K562 (cell line): ENCODE data around the gene OXLD1. TPM values are rescaled to one million over a fixed set of nuclear protein-coding genes. Genes with fewer than 3 reads are reported as not detected.

Experiments
- ATAC-seq: fragments of 200-7000 bp; cut with Tn5 transposase; 3 replicates; pipeline ENCODE4 v1.9.1; 2020; ENCODE audit warnings: moderate library complexity
- BruUV-seq: library from RNA; stranded (reverse); fragments of 400-500 nt; replicated peaks from 2 replicates; lab custom pipeline; 2021; lab: Mats Ljungman, UMichigan
- CTCF ChIA-PET: fragments of 300-600 bp; formaldehyde crosslinking; extraction: SDS; loops from one replicate; lab custom pipeline; 2021; ENCODE audit warnings: low intra/inter-chr PET ratio; lab: Yijun Ruan, JAX
- POLR2A ChIA-PET: fragments of 300-600, 350-650 bp; sonication (Branson Sonifier 250); formaldehyde crosslinking; extraction: SDS; loops from one replicate; lab custom pipeline; 2021; ENCODE audit warnings: antibody characterized with exemption, inconsistent platforms; lab: Yijun Ruan, JAX
- DNase-seq, 4 experiments: peaks; one replicate each; pipeline versions ENCODE4 v3.0.0 to v3.0.0-alpha.2; 2011 to 2018; ENCODE audit warnings: low spot score in 3 of 4, mixed read lengths in 3 of 4; ENCODE audit errors: extremely low read depth in 1 of 4
- FAIRE-seq: peaks from 2 replicates; lab custom pipeline; 2011; peaks lifted over from hg19 to GRCh38; lab: Jason Lieb, UNC
- H2AFZ ChIP-seq: 2 replicates; pipeline ENCODE4 v1.6.0; 2011; ENCODE audit warnings: low read depth, low read length, control low read depth, inconsistent platforms
- H3K27ac ChIP-seq: fragments of 200-600 bp; 3 replicates; pipeline ENCODE4 v1.8.0; 2011; ENCODE audit warnings: low read depth, mild to moderate bottlenecking, control low read depth, inconsistent platforms, low read length, moderate library complexity, mixed read lengths; ENCODE audit errors: extremely low read depth
- H3K27me3 ChIP-seq, 2 experiments: fragments of 300-600 bp in 1 of 2; 2 replicates in 1 of 2; 3 replicates in 1 of 2; pipeline versions ENCODE4 v1.6.0 to v1.8.0; 2011; ENCODE audit warnings: inconsistent platforms in 2 of 2, low read length in 2 of 2, mild to moderate bottlenecking in 1 of 2, mixed read lengths in 1 of 2, moderate library complexity in 1 of 2; ENCODE audit not compliant: control insufficient read depth in 2 of 2, insufficient read depth in 2 of 2
- H3K36me3 ChIP-seq: fragments of 300-600 bp; 3 replicates; pipeline ENCODE4 v1.8.0; 2011; ENCODE audit warnings: mild to moderate bottlenecking, low read length, inconsistent platforms; ENCODE audit not compliant: control insufficient read depth, insufficient read depth
- H3K4me1 ChIP-seq, 2 experiments: fragments of 200-600 bp in 1 of 2; replicated peaks in 1 of 2; 2 replicates in 1 of 2; 3 replicates in 1 of 2; pipeline versions ENCODE4 v1.5.1 to v1.8.0; 2011; ENCODE audit warnings: inconsistent platforms in 2 of 2, low read length in 2 of 2, mild to moderate bottlenecking in 1 of 2, mixed read lengths in 1 of 2, moderate library complexity in 1 of 2; ENCODE audit not compliant: control insufficient read depth in 2 of 2, insufficient read depth in 2 of 2
- H3K4me2 ChIP-seq: 2 replicates; pipeline ENCODE4 v1.6.1; 2011; ENCODE audit warnings: low read length, control low read depth, inconsistent platforms, mixed read lengths; ENCODE audit not compliant: insufficient read depth
- H3K4me3 ChIP-seq: fragments of 200-600 bp; sonication (generic), shearing (Covaris generic); 2 replicates; pipeline ENCODE4 v1.5.1; 2016; ENCODE audit warnings: control low read depth, inconsistent platforms
- H3K79me2 ChIP-seq: fragments of 200-600 bp; 3 replicates; pipeline ENCODE4 v1.8.0; 2011; ENCODE audit warnings: low read length, inconsistent platforms; ENCODE audit not compliant: control insufficient read depth, insufficient read depth
- H3K9ac ChIP-seq, 2 experiments: 2 replicates each; pipeline versions ENCODE4 v1.6.0 to v1.6.1; 2011; ENCODE audit warnings: low read depth in 2 of 2, low read length in 2 of 2, control low read depth in 1 of 2, inconsistent platforms in 1 of 2, mild to moderate bottlenecking in 1 of 2, mixed read lengths in 1 of 2; ENCODE audit not compliant: insufficient read depth in 1 of 2
- H3K9me1 ChIP-seq: one replicate; pipeline ENCODE4 v1.6.0; 2011; ENCODE audit warnings: inconsistent platforms, mild to moderate bottlenecking, low read length, moderate library complexity; ENCODE audit not compliant: control insufficient read depth, insufficient read depth
- H3K9me3 ChIP-seq: replicated peaks from 2 replicates; pipeline ENCODE4 v1.5.1; 2011; ENCODE audit warnings: low read depth, low read length, inconsistent platforms; ENCODE audit not compliant: control insufficient read depth, insufficient read depth
- H4K20me1 ChIP-seq: replicated peaks from 2 replicates; pipeline ENCODE4 v1.6.1; 2011; ENCODE audit warnings: low read length, inconsistent platforms, mixed read lengths; ENCODE audit not compliant: control insufficient read depth, insufficient read depth
- IRF1 ChIP-seq: sonication (generic); formaldehyde crosslinking; IDR thresholded peaks from 2 replicates; pipeline ENCODE4 v1.8.0; 2022; ENCODE audit warnings: missing genetic modification reagents, mild to moderate bottlenecking, borderline replicate concordance
- POLR2G ChIP-seq: fragments of 200-400 bp; formaldehyde crosslinking; IDR thresholded peaks from 2 replicates; pipeline ENCODE4 v1.6.1; 2017; ENCODE audit warnings: low read depth, mild to moderate bottlenecking, antibody characterized with exemption, low read length, moderate library complexity
- RBFOX2 ChIP-seq: fragments of 200-400 bp; formaldehyde crosslinking; IDR thresholded peaks from 2 replicates; pipeline ENCODE4 v1.6.1; 2017; ENCODE audit warnings: low read depth, mild to moderate bottlenecking, low read length, moderate library complexity
- ZBTB33 ChIP-seq: sonication (generic); formaldehyde crosslinking; IDR thresholded peaks from 2 replicates; pipeline ENCODE4 v1.8.1; 2023; ENCODE audit warnings: mild to moderate bottlenecking, missing genetic modification reagents
- WGBS: fragments of 100-300 bp; shearing (Covaris generic); methylation state at CpG from one replicate; pipeline ENCODE4 v1.1.6; 2016; ENCODE audit warnings: low coverage, mixed read lengths; ENCODE audit not compliant: insufficient coverage; ENCODE audit errors: missing lambda C conversion rate; 5-methylcytosine and 5-hydroxymethylcytosine counted together
- in situ Hi-C: fragments of 300-500 bp; cut with MboI; formaldehyde crosslinking; loops from 4 replicates; pipeline ENCODE4 v1.15.0; 2018; ENCODE audit warnings: inconsistent platforms, mixed read lengths
- intact Hi-C: fragments of 100-400 bp; cut with micrococcal nuclease; formaldehyde crosslinking; loops from 2 replicates; pipeline ENCODE4 v1.14.2; 2022
- polyA plus RNA-seq, 8 experiments: library from polyadenylated mRNA; depleted of rRNA in 4 of 8; stranded (reverse) in 5 of 8; unstranded in 3 of 8; fragments of >200 nt; fragmentation: Nextera tagmentation in 2 of 8; fragmentation: Illumina TruSeq in 1 of 8; extraction: Ambion mirVana in 2 of 8; extraction: Trizol in 1 of 8; gene quantifications; 2 replicates each; pipeline versions ENCODE4 v1.2.1 to v1.2.3, GENCODE V29; 2011 to 2014; ENCODE audit warnings: inconsistent platforms in 1 of 8, missing spikeins in 1 of 8
- total RNA-seq, 7 experiments: library from RNA; depleted of rRNA in 6 of 7; stranded (reverse); fragments of >200 nt in 6 of 7; fragmentation: Illumina TruSeq in 2 of 7; extraction: Trizol in 2 of 7; gene quantifications; 2 replicates each; pipeline versions ENCODE4 v1.2.1 to v1.2.3, GENCODE V29; 2011 to 2021; ENCODE audit warnings: low replicate concordance in 1 of 7

Gene OXLD1
- total and polyA plus RNA-seq, 9 of the 15 experiments (the other 6 are each of a cell fraction or from before 2014, with no cell fraction given), result 4.4 to 115 (median 29.3) TPM

- Histone ChIP-seq H3K9me3 (no peaks in the 10 kb centered on the region), H4K20me1 (no peaks in the 10 kb centered on the region), H3K27ac (no peak overlapping the region), H3K79me2 (peaks cover 17% of the 10 kb centered on the region), H3K4me1 (peaks cover 0 to 48% of the 10 kb centered on the region in 2 experiments; a peak in 2 of 5 replicates), H3K4me3 (no peak overlapping the region), H3K9ac (no peak overlapping the region), H3K4me2 (no peak overlapping the region), H2AFZ (no peak overlapping the region)
- POLR2A ChIA-PET, result interaction anchor here (1.4 to 2.5 kb wide), 4 partner anchors 10 to 38 kb away, joined by 3 to 8 read pairs (median 5); partner anchors contain the start of genes ARL16, HGS and SLC25A10
- ATAC-seq, result peak; percentile 35
- intact Hi-C loops, result no loop called here
- no peak for FAIRE-seq
- no peak for DNase-seq
- BruUV-seq, result no TSS peak
- in situ Hi-C loops, result no loop called here
- TF ChIP-seq ZBTB33 (CRISPR knock-in tag), result 0 out of 2 replicates have a peak, but pooled peaks have one; percentile 51
- peak; percentile 60 for TF ChIP-seq POLR2G
- TF ChIP-seq RBFOX2, result peak; percentile 45
- no peak for TF ChIP-seq IRF1 (CRISPR knock-in tag)
- TF ChIP-seq, all 486 proteins: peak for 3
- Histone ChIP-seq H3K9me1 (no peaks in the 10 kb centered on the region), H3K27me3 (no peaks in the 10 kb centered on the region), H3K36me3 (peaks cover 63% of the 10 kb centered on the region)
- CTCF ChIA-PET, result no interaction called here
- WGBS, result 83% methylated on average over 18 of the region's 18 CpGs
Observed at GRCh38 chr17:81673561-81674258, 7.3 kb upstream of the OXLD1 start.
